Measurements from ENCODE around the gene ZFP36L1. TPM values are rescaled to one million over a fixed set of nuclear protein-coding genes. Genes with fewer than 3 reads are reported as not detected.

Gene ZFP36L1
- total RNA-seq, 2 donors from 2014 or later: 42.4 to 94.9 TPM

DNA sequence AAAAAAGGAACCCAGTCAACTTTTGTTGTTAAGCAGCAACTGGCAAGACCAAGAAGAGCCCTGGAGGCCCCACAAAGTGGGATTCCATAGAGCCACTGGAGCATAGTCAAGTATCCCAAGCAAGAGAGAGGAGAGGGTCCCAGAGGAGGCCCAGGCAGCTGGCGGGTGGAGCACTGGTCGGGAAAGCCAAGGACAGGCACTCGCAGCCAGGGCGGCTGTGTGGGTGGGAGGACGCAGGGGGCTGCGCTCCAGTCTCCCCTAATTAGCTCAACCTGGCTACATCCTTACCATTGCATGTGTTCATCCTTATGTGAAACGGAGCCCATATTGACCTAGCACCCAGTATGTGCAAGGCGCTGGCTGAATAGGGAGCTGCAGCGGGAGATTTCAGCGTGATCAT, 18.3 kb upstream of the ZFP36L1 start:
- DNase-seq (ENCODE audit: low spot score) (no peak), ATAC-seq (no peak)
- no peaks in the 10 kb centered on the region for H3K27me3 Mint-ChIP-seq
- no peaks in the 10 kb centered on the region for H3K36me3 Mint-ChIP-seq
- no peaks in the 10 kb centered on the region for H3K9me3 Mint-ChIP-seq
- peak overlapping the region in 1 of 2 donors; percentile 95 for H3K27ac Mint-ChIP-seq
- no peak overlapping the region for H3K4me3 Mint-ChIP-seq
- H3K4me1 Mint-ChIP-seq (ENCODE audit: low read depth in 2 of 2): peaks cover 31 to 37% of the 10 kb centered on the region in 2 donors

DNA sequence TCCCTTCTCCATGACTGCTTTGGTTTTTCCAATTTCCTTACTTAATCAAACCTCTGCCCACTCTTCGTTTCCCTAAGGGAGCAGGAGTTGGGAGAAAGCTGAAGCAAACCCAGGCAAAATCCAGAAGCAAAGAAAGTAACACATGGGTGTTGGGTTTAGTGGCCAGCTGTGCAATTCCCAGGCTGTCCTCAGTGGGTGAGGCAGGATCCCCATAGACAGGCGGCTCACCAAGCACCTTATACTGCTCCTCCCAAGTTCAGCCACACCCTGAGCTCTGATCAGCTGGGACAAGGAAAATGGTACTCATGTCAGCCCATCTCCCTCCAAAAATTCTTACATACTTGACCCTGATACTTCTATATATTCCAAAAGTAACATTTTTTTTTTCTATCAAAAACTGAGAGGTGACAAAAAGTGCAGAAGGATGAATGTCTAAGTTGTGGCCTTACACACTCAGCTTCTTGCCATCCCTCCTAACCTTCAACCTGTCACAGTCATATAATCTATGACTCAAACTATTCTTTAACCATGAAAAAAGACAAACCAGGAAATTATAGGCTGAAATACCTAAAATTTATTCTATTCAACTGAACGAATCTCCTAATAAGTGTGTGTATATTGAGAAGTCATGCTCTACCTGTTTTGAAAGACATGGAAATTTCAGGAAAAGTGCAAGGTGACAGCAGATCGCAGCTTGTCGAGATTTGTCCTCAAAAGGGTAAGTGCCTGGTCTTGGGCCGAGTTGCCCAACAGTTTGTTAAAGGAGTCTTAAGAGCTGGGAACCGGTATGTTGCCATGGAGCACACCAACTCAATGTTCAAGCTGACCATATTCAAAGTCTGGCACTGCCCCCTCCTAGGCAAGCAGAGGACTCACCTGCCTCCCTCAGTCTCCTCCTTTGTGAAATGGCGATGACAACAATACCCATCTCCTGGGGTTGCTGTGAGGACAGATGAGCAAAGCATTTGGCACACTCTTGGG, 17.6 kb upstream of the ZFP36L1 start:
- peak overlapping the region in 1 of 2 donors; percentile 95 for H3K27ac Mint-ChIP-seq
- H3K9me3 Mint-ChIP-seq: no peaks in the 10 kb centered on the region
- ATAC-seq: no peak
- H3K36me3 Mint-ChIP-seq: no peaks in the 10 kb centered on the region
- no peak overlapping the region for H3K4me3 Mint-ChIP-seq
- no peak for DNase-seq (ENCODE audit: low spot score)
- peaks cover 25 to 33% of the 10 kb centered on the region in 2 donors for H3K4me1 Mint-ChIP-seq (ENCODE audit: low read depth in 2 of 2)
- H3K27me3 Mint-ChIP-seq: no peaks in the 10 kb centered on the region

DNA sequence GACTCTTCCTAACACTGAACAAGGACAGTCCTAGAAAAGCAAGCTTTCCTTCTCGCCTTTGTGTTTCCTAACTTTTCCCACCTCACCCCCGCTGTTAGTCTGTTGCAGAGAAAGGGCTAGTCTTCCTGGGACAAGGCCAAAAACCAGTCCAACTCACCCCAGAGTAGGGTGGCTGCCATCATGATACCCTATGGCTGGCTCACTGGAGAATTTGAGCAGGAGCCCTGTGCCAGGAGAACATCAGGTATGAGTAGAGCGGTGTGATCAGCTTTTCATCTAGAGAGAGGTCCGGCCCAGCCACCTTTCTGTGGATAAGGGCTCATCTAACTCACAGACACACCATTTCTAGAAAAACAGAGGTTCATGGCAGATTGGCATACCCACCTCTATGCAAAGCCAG, 16.7 kb upstream of the ZFP36L1 start:
- H3K9me3 Mint-ChIP-seq: no peaks in the 10 kb centered on the region
- H3K4me3 Mint-ChIP-seq: no peak overlapping the region
- peaks cover 16 to 26% of the 10 kb centered on the region in 2 donors for H3K4me1 Mint-ChIP-seq (ENCODE audit: low read depth in 2 of 2)
- DNase-seq (ENCODE audit: low spot score) (no peak), ATAC-seq (no peak)
- H3K27ac Mint-ChIP-seq: peak overlapping the region in 1 of 2 donors; percentile 5
- no peaks in the 10 kb centered on the region for H3K27me3 Mint-ChIP-seq
- no peaks in the 10 kb centered on the region for H3K36me3 Mint-ChIP-seq

- H3K27ac Mint-ChIP-seq: peak overlapping the region in 1 of 2 donors; percentile 5
- H3K4me3 Mint-ChIP-seq: no peak overlapping the region
- peaks cover 9 to 20% of the 10 kb centered on the region in 2 donors for H3K4me1 Mint-ChIP-seq (ENCODE audit: low read depth in 2 of 2)
- H3K9me3 Mint-ChIP-seq: no peaks in the 10 kb centered on the region
- no peaks in the 10 kb centered on the region for H3K27me3 Mint-ChIP-seq
- no peaks in the 10 kb centered on the region for H3K36me3 Mint-ChIP-seq
- ATAC-seq (no peak), DNase-seq (ENCODE audit: low spot score) (no peak)
Measured at GRCh38 chr14:68808696-68809480, 16.0 kb upstream of the ZFP36L1 start.

GRCh38 chr14:68807987-68808386, 15.1 kb upstream of the ZFP36L1 start:
- DNase-seq (ENCODE audit: low spot score): no peak
- no peak overlapping the region for H3K4me3 Mint-ChIP-seq
- H3K36me3 Mint-ChIP-seq: no peaks in the 10 kb centered on the region
- H3K27me3 Mint-ChIP-seq: no peaks in the 10 kb centered on the region
- no peaks in the 10 kb centered on the region for H3K9me3 Mint-ChIP-seq
- peak overlapping the region in 1 of 2 donors; percentile 85 for H3K27ac Mint-ChIP-seq
- peaks cover 4 to 11% of the 10 kb centered on the region in 2 donors for H3K4me1 Mint-ChIP-seq (ENCODE audit: low read depth in 2 of 2)
- ATAC-seq: peak in 1 of 2 donors; percentile 32

GRCh38 chr14:68807148-68807600, 14.3 kb upstream of the ZFP36L1 start:
- ATAC-seq: no peak
- Mint-ChIP-seq H3K27me3 (no peaks in the 10 kb centered on the region), H3K9me3 (no peaks in the 10 kb centered on the region), H3K4me3 (no peak overlapping the region), H3K27ac (peak overlapping the region in 1 of 2 donors; percentile 85), H3K36me3 (peaks cover 3% of the 10 kb centered on the region), H3K4me1 (ENCODE audit: low read depth in 2 of 2) (peaks cover 2 to 9% of the 10 kb centered on the region in 2 donors)
- no peak for DNase-seq (ENCODE audit: low spot score)

DNA sequence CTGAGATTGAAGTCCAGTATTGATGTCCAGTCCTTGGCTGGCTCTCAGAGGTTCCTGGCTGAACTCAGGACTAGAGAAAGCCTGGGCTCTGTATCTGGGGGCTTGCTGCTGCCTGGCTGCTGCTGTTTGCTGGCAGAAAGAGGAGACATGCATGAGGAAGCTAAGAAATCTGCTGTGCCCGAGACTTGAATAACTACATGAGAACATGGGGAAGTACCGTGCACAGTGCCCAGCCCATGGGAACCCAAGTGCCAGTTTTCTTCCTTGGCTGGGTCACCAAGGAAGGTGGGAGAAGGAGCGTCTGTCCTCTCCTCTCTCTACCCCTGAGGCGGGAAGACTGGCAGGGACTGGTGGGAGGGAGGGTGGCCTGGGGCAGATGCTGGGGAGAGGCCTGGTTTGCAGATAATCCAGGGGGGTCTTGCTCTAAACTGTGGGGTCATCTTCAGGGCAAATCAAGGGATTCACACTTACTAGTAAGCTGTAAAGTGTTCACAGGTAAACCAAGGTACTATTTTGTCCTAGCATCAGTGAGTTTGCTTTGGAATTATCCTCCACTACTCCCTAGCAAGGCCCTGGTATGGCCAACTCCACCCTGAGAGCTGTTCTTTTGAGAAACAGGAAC, 13.8 kb upstream of the ZFP36L1 start:
- H3K27ac Mint-ChIP-seq: peak overlapping the region in 1 of 2 donors; percentile 85
- H3K4me1 Mint-ChIP-seq (ENCODE audit: low read depth in 2 of 2): peaks cover 7 to 13% of the 10 kb centered on the region in 2 donors
- H3K27me3 Mint-ChIP-seq: no peaks in the 10 kb centered on the region
- H3K36me3 Mint-ChIP-seq: peaks cover 8% of the 10 kb centered on the region
- no peak for ATAC-seq
- no peak for DNase-seq (ENCODE audit: low spot score)
- peaks cover 4% of the 10 kb centered on the region for H3K9me3 Mint-ChIP-seq
- H3K4me3 Mint-ChIP-seq: no peak overlapping the region

GRCh38 chr14:68805414-68805813, 12.5 kb upstream of the ZFP36L1 start:
- ATAC-seq: no peak
- Mint-ChIP-seq H3K9me3 (peaks cover 6% of the 10 kb centered on the region), H3K4me3 (no peak overlapping the region), H3K27me3 (no peaks in the 10 kb centered on the region), H3K27ac (peak overlapping the region in 1 of 2 donors; percentile 29), H3K4me1 (ENCODE audit: low read depth in 2 of 2) (peaks cover 10 to 13% of the 10 kb centered on the region in 2 donors), H3K36me3 (peaks cover 11% of the 10 kb centered on the region)
- no peak for DNase-seq (ENCODE audit: low spot score)

DNA sequence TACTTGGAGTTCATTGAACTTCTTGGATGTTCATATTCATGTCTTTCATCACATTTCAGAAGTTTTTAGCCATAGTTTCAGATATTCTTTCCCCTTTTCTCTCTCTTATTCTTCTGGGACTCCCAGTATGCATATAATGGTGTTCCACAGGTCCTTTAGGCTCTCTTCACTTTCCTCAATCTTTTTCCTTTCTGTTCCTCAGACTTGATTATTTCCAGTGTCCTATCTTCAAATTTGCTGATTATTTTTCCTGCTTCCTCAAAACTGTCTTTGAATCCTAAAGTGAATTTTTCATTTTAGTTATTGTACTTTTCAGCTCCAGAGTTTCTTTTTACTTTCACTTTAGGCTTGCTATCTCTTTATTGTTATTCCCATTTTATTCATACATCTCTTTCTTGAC, 8.8 kb upstream of the ZFP36L1 start:
- H3K4me1 Mint-ChIP-seq (ENCODE audit: low read depth in 2 of 2): peaks cover 24 to 27% of the 10 kb centered on the region in 2 donors
- no peak overlapping the region for H3K27ac Mint-ChIP-seq
- no peaks in the 10 kb centered on the region for H3K27me3 Mint-ChIP-seq
- ATAC-seq (no peak), DNase-seq (ENCODE audit: low spot score) (no peak)
- peaks cover 6% of the 10 kb centered on the region for H3K9me3 Mint-ChIP-seq
- H3K36me3 Mint-ChIP-seq: peaks cover 11% of the 10 kb centered on the region
- H3K4me3 Mint-ChIP-seq: peak overlapping the region; percentile 4

- peaks cover 27% of the 10 kb centered on the region in 2 donors for H3K4me1 Mint-ChIP-seq (ENCODE audit: low read depth in 2 of 2)
- H3K27ac Mint-ChIP-seq: no peak overlapping the region
- peaks cover 6% of the 10 kb centered on the region for H3K9me3 Mint-ChIP-seq
- H3K27me3 Mint-ChIP-seq: no peaks in the 10 kb centered on the region
- no peak overlapping the region for H3K4me3 Mint-ChIP-seq
- peaks cover 11% of the 10 kb centered on the region for H3K36me3 Mint-ChIP-seq
- DNase-seq (ENCODE audit: low spot score) (no peak), ATAC-seq (no peak)
Measured at GRCh38 chr14:68800953-68801352, 8.1 kb upstream of the ZFP36L1 start.

DNA sequence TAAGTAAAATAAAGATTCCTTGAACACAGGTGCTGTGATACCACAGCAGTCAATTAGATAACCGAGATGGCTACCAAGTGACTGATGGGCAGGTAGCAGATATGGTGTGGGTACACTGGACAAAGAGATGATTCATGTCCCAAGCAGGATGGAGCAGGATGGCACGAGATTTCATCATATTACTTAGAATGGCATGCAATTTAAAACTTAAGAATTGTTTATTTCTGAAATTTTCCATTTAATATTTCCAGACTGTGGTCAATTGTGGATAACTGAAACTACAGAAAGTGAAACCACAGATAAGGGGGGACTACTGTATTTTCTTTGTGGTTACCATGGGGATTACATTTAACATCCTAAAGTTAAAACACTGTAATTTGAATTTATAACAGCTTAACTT, 7.5 kb upstream of the ZFP36L1 start:
- DNase-seq (ENCODE audit: low spot score) (no peak), ATAC-seq (no peak)
- no peaks in the 10 kb centered on the region for H3K27me3 Mint-ChIP-seq
- peaks cover 27% of the 10 kb centered on the region in 2 donors for H3K4me1 Mint-ChIP-seq (ENCODE audit: low read depth in 2 of 2)
- H3K27ac Mint-ChIP-seq: peak overlapping the region; percentile 1 to 12
- peaks cover 6% of the 10 kb centered on the region for H3K9me3 Mint-ChIP-seq
- no peak overlapping the region for H3K4me3 Mint-ChIP-seq
- peaks cover 11% of the 10 kb centered on the region for H3K36me3 Mint-ChIP-seq

DNA sequence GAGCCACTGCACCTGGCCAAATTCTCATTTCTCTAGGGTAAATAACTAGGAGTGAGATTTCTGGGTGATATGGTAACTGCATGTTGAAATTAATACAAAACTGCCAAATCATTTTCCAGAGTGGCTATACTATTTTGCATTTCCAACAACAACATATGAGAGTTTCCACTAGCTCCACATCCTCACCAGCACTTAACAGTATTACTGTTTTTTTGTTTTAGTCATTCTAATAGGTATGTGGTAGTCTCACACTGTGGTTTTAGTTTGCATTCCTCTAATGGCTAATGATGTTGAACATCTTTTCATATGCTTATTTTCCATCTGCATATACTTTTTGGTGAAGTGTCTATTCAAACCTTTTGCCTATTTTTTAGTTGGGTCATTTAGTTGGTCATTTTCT, 5.8 kb upstream of the ZFP36L1 start:
- H3K4me3 Mint-ChIP-seq: peak overlapping the region; percentile 49
- peaks cover 6% of the 10 kb centered on the region for H3K9me3 Mint-ChIP-seq
- ATAC-seq (no peak), DNase-seq (ENCODE audit: low spot score) (no peak)
- no peaks in the 10 kb centered on the region for H3K27me3 Mint-ChIP-seq
- peaks cover 39 to 43% of the 10 kb centered on the region in 2 donors for H3K4me1 Mint-ChIP-seq (ENCODE audit: low read depth in 2 of 2)
- peak overlapping the region; percentile 99 for H3K27ac Mint-ChIP-seq
- H3K36me3 Mint-ChIP-seq: peaks cover 11% of the 10 kb centered on the region

DNA sequence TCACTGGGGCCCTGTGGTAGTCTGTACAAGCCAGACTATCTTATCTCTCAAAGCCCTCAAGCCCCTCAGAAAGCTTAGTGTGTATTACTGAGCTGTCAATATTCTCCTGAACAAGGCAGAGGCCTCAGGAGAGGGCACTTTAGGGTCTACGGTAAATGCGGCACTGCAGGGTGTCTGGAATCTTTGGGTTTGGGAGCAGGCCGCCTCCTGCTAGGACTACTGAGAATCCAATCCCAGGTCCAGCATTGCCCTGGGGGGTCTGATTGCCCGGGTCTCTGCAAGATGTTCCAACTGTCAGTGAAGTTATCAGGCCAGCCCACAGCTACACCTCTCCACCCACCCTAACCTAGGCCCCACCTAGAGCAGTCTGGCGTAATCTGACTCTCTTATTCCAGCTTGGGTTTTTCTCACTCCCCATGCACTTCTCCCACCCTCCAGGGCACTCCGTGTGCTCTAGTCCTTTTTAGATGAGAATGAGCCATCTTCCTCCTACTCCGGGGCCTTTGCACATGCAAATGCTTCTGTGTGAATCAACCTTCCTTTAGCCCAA, 4.3 kb upstream of the ZFP36L1 start:
- Mint-ChIP-seq H3K4me3 (peak overlapping the region; percentile 84), H3K36me3 (peaks cover 9% of the 10 kb centered on the region), H3K4me1 (ENCODE audit: low read depth in 2 of 2) (peaks cover 39 to 46% of the 10 kb centered on the region in 2 donors), H3K27me3 (no peaks in the 10 kb centered on the region), H3K9me3 (peaks cover 6% of the 10 kb centered on the region), H3K27ac (peak overlapping the region; percentile 99)
- DNase-seq (ENCODE audit: low spot score) (no peak), ATAC-seq (no peak)
